ENCODE results near the gene SLC39A8.
"Not testable (repeated sequence)": the region's sequence is repeated elsewhere in the genome, so short reads cannot be mapped to it uniquely, and the experiment has no call there.

The SLC39A8 gene

DNA sequence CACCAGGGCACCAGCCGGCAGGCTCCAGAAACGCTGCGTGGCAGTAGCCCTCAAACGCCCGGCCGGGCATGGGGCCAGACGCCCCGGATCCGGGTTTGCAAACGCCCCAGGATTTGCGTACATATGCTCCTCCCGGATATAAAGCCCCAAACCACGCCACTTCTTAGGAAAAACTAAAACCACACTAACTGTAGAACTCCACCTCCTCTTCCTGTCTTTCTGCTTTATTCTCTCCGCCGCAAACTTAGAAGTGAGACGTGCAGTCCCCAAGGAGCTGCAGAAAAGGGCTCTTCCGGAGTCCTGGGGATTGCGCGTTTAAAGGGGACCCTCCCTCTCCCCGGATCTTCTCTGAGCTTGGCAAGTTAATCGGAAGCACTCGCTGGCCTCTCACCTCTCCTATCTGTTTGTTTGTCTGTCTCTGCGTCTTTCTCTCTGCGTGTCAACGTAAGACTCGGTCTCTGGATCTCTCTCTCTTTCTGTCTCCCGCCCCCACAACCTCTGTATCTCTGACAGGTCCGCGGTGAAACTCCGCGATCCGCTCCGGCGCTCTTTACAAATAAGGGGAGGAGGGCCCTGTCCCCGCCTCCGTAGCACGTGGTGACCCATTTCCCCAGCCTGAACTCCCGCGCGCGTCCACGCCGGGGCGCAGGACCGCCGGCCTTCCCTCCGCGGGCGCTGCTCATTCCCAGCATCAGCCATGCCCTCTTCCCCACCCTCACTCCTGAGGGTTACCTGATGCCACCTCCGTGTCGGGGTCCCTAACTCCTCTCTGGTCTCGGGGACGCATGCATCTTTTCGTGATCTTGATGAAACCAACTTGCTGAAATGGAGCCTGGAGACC lies at the start of gene SLC39A8:
Gene SLC39A8 (minus strand): TSS at position 529 of the 841 bp plus-strand sequence. CDS start 820 bp downstream, outside the sequence.
- peak; percentile 94 for DNase-seq

DNA sequence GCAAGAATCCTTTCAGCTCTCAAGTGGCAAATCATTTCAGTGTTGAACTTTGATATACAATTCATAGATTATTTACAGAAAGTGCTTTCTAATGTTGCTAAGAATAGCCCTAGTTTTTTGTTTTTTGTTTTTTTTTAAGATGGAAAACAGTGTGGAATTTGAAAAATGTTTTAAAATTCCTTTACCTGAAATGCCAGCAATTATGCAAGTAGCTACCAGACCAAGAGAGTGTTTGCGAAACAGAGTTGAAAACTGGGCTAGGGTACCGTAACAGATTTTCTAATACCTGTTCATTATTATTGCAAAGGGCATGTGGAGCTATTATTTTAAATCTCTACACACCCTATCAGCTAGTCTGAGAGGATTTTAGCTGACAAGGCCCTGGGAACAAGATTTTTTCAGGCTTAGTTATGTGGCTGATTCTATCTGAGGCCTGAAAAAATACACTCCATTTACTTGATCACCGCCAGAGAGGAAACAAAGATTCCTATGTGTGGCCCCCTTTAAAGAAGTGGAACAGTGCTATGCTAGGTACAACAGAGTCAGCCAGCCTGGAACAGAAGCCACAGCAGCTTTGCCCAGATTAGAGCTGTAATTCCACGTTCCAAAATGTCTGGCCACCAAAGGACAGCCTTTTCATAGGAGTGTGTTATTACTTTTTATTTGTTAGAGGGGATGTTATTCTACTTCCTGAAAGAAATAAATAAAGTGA lies 46.9 kb upstream of the SLC39A8 start:
- DNase-seq, result no peak

DNA sequence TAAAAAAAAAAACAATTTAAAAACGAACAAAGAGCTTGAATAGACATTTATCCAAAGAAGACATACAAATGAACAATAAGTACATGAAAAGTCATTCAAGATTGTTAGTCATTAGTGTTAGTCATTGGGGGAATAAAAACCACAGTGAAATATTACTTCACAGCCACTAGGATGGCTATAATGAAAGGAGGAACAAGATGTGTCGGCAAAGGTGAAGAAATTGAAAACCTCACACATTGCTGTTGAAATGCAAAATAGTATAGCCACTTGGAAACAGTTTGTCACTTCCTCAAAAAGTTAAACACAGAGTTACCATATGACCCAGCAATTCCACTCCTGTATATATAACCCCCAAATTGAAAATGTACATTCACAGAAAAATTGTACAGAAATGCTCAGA lies 45.2 kb upstream of the SLC39A8 start:
- no peak for DNase-seq

DNA sequence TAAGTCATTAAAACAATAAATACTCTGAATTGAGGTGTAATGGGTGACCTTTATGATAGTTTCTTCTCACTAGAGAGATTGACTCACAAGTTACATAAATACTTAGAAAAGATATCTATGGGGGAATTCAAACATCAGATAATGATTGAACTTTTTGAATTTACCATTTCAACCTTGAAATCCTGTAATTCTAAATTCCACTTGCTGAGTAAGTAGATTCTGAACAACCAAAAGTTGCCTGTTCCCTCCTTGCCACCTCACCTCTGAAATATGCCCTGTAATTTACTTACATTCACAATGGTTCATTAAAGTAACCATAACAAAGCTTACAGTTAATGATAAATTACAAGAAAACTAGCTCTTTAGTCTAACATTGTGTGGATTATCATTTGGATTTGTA lies 43.3 kb upstream of the SLC39A8 start:
- no peak for DNase-seq

- DNase-seq, result no peak
These were observed 42.4 kb upstream of the SLC39A8 start for GRCh38 chr4:102387552-102388150.

DNA sequence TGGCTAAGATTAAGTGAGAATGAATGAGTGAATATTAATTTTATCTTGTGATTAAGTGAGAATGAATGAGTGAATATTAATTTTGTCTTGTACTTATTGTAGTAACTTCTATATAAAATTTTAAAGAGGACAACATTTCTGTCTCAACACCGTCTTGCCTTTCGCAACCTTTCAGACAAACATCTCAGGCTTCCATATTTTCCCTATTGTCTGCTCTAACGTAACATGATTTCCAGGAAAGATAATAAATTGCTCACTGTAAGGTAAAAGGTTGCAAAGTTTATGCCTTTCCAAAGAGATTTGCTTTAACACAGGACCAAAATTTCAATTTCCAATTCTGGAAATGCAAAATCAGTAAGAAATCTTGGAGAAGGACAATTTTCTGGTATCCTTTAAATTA lies 41.7 kb upstream of the SLC39A8 start:
- DNase-seq, result no peak

GRCh38 chr4:102380253-102380652 lies 35.0 kb upstream of the SLC39A8 start:
- not testable (repeated sequence) for DNase-seq

GRCh38 chr4:102362922-102363432 lies 17.7 kb upstream of the SLC39A8 start:
- DNase-seq, result no peak

DNA sequence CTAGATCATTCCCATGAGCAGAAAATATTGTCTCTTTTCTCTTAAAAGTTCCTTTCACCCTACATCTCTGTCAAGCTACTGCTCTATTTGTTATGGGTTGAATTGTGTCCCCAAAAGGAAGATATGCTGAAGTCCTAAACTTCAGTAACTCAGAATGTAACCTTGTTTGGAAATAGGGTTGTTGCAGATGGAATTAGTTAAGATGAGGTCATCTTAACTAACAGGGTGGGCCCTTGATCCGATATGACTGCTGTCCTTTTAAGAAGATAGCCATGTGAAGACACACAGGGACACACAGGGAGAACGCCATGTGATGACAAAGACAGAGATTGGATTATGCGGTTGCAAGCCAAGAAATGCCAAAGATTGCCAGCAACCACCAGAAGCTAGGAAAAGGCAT lies 12.8 kb upstream of the SLC39A8 start:
- no peak for DNase-seq

- DNase-seq, result not testable (repeated sequence)
These were observed 12.4 kb upstream of the SLC39A8 start for GRCh38 chr4:102357637-102358036.

DNA sequence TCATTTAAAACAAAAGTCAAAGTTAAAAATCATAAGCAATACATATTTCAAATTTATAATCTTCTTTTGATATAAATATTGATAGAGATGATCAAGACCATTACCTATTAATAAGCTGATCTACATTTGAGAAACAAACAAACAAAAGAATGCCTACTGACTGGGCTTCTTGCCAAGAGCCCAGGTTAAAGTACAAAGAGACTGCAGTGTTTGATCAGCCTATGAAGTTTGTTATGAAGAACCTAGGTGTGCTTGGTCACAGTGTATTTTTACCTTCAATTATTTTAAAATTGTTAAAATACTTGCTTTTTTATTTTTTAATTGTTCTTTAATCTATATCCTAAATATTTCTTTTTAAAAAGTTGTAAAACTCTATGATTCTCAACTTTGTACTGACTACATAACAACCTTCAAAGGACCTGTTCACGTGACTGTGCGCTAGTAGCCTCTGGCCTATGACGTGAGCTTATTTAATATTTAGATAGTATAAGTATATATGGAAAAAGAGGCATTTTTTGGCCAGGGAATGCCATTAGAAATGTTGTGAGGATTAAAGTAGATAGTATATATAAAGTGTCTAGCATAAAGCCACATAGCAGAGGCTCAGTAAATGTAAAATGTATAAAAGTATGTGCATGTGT lies 11.4 kb upstream of the SLC39A8 start:
- DNase-seq, result no peak

- DNase-seq, result no peak
These were observed 10.5 kb upstream of the SLC39A8 start for GRCh38 chr4:102355748-102356147.

DNA sequence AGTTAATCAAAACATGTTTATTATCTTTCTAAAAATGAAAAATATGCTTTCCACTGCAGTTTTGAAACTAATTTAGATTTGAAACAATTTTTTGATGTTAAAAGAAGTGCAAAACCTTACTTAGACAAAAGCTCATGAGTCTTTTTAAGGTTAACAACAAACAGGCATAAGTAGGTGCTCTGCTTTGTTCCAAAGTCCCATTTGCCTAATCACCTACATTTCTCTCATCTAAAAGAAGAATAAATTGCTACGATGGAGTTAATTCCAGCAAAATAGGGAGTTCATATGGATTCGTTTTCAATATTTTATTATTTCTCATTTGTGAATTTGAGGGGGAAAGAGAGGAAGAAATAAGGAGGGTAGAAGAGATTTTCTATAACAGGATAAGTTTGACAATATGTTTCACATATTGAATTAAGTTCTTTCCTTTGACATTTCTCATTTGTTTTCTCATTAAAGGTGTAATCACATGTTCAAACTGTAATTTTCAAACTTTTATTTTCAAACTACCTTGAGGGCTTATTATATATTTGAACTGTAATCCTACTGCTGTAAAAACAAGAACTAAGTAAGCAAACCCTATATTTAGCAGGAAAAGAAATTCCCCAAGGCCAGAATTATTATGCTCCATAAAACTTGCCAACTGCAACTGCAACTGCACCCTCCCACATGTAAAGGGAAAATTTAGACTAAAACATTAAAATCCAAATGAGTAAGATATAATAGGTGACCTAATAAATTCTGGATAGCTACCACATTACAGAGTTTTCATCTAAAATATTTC lies 9.6 kb upstream of the SLC39A8 start:
- no peak for DNase-seq

- DNase-seq, result no peak
These were observed 7.5 kb upstream of the SLC39A8 start for GRCh38 chr4:102352781-102353180.

DNA sequence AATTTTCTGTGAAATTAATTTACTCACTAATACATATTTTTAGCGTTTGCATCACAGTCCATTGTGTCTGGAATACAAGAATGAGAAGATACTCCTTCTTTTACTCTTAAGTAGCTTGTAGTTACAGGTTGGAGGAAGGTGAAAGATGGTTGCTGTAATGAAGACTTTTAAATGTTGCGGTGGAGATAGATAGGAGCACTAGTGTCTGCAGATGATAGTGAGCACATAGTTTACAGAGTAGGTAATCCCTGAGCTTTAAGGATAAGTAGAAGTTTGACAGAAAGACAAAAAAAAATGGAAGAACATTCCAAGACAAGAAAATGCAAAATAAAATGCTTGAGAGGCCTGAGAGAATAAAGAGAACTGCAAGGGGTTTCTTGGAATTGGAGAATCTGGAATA lies 5.4 kb upstream of the SLC39A8 start:
- no peak for DNase-seq

GRCh38 chr4:102348701-102349100 lies 3.4 kb upstream of the SLC39A8 start:
- no peak for DNase-seq

DNA sequence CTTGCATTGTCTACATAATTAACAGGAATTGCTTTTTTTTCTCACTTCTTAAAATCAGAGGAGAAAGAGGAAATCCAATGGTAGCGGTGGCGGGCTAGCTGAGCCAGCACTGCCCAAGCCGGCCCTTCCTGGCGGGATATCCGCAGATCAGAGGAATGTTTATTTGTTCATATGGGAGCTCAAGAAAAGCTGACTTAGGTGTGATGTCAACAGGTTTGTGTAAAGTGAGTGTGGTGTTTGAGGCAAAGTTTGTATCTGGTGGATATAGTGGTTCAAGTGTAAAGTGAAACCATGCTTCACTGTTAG lies 466 bp upstream of the SLC39A8 start:
- DNase-seq, result no peak

GRCh38 chr4:102344520-102344953 lies 745 bp downstream of the SLC39A8 start:
- peak; percentile 82 for DNase-seq

- peak; percentile 83 for DNase-seq
These were observed 1.2 kb downstream of the SLC39A8 start for GRCh38 chr4:102343964-102344519.

GRCh38 chr4:102342404-102343074 lies 2.7 kb downstream of the SLC39A8 start:
- DNase-seq, result no peak

DNA sequence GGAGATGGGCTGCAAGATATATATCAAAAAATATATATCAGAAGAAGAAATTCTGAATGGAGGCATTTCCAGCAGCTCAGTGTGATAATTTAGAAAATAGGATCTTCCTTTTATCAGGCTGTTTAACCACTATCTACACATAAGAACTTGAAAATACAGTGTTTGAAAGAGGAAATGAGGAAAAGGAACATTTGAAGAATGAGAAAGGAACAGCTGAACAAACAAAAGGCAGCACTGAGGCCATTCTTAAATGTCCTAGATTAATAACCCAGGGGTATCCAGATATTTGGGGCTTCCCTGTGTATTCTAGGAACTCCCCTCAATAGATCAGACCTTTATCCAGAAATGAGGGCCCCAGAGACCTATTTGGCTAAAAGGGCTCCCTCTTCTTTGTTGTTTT lies 4.1 kb downstream of the SLC39A8 start:
- no peak for DNase-seq
